ENCODE results near the gene SLC6A18.

DNA sequence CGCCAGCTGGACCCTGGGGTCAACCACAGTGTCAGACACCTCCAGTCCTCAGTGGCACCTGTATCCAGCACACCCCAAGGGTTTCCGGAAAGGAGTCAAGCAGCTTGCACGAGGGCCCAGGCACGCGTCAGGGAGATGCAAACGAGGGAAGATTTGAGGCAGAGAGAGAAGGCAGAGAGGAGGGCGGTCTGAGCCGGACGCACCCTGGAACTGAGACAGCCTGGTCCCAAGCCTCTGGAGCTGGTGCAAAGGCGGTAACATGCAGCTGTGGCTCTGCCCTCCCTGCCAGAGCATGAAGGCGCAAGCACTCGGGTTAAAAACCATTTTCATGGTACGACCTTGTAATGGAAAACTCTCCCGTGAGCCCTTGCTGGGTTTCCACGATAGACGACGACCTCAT, 32.2 kb downstream of the SLC6A18 start:
- TF ChIP-seq, protein P1, sequence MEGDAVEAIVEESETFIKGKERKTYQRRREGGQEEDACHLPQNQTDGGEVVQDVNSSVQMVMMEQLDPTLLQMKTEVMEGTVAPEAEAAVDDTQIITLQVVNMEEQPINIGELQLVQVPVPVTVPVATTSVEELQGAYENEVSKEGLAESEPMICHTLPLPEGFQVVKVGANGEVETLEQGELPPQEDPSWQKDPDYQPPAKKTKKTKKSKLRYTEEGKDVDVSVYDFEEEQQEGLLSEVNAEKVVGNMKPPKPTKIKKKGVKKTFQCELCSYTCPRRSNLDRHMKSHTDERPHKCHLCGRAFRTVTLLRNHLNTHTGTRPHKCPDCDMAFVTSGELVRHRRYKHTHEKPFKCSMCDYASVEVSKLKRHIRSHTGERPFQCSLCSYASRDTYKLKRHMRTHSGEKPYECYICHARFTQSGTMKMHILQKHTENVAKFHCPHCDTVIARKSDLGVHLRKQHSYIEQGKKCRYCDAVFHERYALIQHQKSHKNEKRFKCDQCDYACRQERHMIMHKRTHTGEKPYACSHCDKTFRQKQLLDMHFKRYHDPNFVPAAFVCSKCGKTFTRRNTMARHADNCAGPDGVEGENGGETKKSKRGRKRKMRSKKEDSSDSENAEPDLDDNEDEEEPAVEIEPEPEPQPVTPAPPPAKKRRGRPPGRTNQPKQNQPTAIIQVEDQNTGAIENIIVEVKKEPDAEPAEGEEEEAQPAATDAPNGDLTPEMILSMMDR (conservative IDR thresholded peaks at IDR 0.05): no peak
- TF ChIP-seq ZFX (IDR thresholded peaks at IDR 0.05): no peak
